GM20431 (cell line): ENCODE measurements around the gene GHRH.

Experiments
- in situ Hi-C: fragments of 300-500 bp; cut with MseI, MboI; formaldehyde crosslinking; loops from one replicate; pipeline ENCODE4 v1.15.0; 2020; ENCODE audit warnings: low sequenced_read_pairs; ENCODE audit not compliant: unreplicated experiment

The GHRH gene

GRCh38 chr20:37243937-37244571 is 17.6 kb downstream of the GHRH start:
- in situ Hi-C loops = no loop called here

DNA sequence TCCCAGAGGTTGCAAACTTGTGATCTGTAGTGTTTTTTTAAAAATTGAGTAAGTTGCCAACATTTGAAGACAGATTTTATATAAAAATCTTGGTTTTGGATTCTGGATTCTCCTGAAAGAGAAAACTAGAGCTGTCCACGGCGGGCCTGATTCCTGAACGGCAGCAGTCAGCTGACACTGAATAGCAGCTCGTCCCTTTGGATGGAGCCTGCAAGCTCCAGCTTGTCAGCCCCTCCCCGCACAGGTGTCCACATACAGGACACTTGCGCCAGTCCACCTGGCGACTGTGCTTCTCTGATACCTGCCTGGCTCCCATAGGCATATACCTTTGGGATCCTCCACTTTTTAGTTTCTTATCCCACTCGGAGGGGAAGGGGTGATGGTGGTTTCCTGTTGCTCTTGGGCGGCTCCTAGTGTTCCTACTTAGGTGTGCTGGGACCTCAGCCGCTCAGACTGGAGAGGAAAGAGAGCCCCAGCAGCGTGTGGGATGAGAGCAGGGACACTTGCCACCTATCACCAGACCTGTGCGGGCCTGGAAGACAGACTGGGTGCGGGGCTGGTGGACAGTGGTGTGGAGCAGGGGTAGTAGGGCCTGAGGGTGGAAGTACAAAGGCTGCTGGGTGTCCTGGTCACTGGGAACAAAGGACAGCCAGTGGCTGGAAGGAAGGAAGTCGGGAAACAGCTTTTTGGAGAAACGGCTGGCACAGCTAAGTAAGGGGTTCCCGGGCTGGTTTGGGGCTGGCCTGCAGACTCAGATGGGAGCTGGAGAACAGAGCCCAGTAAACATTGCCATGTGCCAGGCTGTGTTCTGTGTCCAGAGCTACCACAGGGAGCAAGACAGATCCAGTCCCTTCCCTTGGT is 18.3 kb downstream of the GHRH start:
- in situ Hi-C loops = no loop called here

- in situ Hi-C loops = no loop called here
Observed at GRCh38 chr20:37242503-37242902, 19.1 kb downstream of the GHRH start.

DNA sequence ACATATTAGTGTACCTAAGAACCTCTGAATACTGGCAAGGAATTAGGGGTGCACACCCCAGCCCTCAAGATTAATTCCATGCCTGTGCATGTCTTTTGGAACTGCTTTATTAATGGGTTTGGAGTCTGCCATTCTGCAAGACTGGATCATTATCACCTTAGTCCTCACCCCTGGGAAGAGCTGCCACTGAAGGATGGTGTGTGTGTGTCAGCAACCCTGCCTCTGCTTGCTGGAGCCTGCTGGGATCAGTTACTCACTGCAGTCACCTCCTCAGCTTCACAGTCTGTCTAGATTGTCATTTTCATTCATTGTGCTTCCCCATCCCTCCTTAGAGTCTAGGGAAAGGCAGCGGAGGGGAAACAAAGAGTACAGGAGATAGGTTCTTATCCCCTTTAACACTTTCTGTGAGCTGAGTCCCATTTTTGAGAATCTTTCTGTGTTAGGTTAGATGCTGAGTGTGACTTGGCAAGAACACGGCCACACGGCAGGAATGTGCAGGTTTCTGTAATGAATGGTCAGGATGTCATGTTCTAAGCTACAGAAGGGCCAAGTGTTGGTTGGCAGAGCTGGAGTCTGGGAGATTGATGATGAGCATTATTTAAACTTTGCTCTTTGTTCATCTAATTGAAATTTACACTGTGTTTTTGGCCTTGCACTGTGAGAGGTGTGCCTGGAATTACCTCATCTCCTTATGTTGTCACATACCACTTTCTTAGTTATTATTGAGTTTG is 21.1 kb downstream of the GHRH start:
- in situ Hi-C loops = no loop called here

DNA sequence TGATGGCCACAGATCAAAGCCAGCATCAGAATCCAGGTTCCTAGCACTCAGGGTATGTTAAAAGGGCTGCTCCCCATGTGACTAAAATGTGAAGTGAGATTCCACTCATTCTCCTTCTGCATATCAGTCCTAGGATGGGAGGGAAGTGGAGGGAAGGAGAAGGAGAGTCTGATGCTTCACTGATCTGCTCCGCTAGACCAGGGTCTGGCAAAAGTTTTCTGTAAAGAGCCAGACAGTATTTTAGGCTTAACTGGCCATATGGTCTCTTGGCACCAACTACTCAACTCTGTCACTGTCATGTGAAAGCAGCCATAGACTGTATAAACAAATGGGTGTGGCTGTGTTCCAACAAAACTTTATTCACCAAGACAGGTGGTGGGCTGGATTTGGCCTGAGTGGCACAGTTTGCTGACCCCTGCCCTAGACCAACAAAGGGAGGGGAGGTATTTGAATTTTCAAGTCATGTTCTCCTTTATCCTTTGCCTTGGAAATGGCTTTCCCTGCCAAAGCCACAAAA is 22.6 kb downstream of the GHRH start:
- in situ Hi-C loops = no loop called here

DNA sequence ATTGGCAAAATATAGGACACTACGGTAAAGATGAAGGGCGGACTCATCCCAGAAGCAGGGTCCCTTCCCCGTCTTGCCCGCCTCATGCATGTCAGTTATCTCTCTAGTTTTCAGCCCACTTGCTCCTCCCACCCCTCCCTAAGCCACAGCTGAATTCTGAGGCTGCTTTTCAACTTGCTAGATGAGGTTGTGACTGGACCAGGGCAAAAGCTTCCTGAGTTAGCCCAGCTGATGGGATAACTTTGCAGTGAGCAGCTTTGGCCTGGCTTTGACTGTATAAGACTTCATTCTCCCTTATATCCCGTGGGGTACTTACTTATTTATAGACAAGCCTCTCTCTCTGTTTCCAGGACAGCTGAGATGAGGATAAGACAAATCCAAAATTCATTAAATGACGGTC is 23.2 kb downstream of the GHRH start:
- in situ Hi-C loops = no loop called here

- in situ Hi-C loops = no loop called here
Observed at GRCh38 chr20:37237656-37238055, 24.0 kb downstream of the GHRH start.

DNA sequence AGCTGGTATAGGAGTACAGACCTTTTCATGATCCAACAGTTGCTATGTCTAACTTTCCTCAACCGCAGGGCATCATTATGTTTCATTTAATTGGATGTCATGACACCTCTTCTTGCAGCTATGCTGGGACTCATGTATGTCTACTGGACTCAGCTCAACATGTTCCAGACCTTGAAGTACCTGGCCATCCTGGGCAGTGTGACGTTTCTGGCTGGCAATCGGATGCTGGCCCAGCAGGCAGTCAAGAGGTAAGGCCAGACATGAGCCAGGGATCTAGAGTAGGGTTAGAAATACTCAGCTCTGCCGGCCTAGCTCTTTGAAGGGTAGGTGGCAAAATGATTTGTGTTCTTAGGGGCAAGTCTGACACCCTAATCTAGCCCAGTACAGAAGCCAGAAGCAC is 25.2 kb downstream of the GHRH start:
- in situ Hi-C loops = no loop called here

DNA sequence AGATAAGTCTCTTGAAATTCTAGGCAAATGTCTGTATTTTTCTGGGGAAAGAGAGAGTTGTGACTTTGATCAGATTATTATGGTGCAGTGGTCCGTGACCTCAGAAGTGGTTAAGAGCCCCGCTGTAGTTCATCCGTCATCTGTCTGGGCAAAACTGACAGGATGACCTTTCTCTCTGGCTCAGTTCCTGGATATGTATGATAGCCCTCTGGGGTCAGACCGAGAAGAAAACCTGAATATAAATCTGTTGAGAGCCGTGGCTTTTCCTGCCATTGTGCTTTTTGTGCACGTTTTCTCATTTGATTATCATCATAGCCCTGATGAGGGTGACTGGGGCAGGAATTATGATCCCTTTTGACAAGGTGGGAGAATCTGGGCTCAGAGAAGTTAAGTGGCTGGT is 26.5 kb downstream of the GHRH start:
- in situ Hi-C loops = no loop called here

DNA sequence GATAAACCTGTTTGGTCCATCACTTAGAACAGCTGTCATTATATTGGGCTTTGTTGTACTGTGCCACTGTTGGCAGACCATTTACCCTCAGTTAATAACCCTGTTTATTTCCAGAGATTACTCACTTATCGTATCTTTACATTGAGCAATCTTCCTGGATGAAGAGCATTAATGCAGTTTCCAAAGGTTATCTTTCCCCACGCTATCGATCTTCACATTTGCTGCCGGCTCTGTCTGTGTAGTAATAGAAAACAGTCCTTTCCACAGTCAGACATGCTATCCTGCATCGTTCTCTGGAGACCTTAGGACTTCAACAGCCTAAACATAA is 27.4 kb downstream of the GHRH start:
- in situ Hi-C loops = no loop called here

GRCh38 chr20:37233548-37234253 is 27.9 kb downstream of the GHRH start:
- in situ Hi-C loops = no loop called here

DNA sequence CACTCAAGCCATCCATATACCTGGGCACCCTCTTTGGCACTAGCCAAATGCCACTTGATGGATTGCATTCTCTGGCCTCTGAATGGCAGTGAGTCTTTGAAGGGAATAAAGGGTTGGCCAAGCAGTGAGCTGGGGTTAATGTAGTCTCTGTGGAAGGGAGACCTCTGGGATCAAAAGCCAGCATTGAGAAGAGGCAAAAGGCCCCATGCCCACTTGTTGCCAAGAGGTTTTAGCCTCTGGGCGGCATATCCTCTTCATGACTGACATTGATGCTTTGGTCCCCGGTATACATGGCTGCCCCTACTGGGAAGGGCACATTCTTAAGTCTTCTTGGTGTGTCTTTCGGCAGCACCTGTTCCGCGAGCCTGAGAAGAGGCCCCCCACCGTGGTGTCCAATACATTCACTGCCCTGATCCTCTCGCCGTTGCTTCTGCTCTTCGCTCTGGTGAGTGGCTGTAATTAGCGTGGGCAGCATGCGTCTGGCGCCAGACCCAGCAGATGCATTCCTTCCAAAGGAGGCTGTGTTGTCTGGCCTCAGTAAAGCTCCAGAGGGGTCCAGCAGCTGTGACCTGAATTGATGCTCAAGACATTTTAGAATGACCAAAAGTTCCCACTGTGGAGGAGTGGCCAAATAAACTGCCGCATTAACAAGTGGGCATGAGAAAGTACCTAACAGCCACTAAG is 29.5 kb downstream of the GHRH start:
- in situ Hi-C loops = no loop called here

DNA sequence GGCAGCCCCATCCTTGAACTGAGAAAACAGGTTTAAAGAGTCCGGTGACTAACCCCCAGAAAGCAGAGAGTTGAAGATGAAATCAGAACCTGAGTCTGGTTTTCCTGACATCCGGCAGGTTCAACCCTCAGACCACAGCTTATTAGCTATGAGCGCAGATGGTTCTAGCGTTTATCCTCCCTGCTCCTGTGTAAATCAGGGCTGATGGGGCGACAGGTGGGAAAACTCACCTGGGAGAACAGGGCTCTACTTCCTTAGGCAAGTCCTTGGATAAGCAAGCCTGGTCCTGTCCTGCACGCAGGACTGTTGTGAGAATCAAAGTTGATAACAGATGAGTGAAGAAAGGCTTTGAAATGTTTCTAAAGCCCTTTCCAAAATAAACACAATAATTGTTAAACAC is 31.4 kb downstream of the GHRH start:
- in situ Hi-C loops = no loop called here

DNA sequence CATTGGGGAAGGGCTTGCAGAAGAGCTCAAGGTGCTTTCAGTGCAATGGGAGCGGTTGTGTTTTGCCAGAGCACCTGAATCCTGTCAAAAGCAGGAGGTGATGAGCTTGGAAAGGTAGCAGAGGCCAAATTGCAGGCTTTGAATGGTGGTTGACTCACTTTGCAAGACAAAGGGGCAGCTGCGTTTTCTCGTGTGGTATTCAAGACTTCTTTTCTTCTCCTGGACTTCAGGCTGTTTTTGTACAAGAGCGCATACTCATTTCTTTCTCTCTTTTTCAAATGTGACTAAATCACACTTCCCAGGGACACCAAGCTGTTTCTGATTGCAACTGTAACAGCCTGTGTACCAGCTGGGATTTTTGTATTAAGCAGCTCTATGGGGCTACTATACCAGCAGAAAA is 32.3 kb downstream of the GHRH start:
- in situ Hi-C loops = no loop called here

GRCh38 chr20:37228656-37229055 is 33.0 kb downstream of the GHRH start:
- in situ Hi-C loops = no loop called here

- in situ Hi-C loops = no loop called here
Observed at GRCh38 chr20:37228082-37228481, 33.5 kb downstream of the GHRH start.

GRCh38 chr20:37226889-37227288 is 34.7 kb downstream of the GHRH start:
- in situ Hi-C loops = no loop called here

- in situ Hi-C loops = no loop called here
Observed at GRCh38 chr20:37225146-37225545, 36.5 kb downstream of the GHRH start.

DNA sequence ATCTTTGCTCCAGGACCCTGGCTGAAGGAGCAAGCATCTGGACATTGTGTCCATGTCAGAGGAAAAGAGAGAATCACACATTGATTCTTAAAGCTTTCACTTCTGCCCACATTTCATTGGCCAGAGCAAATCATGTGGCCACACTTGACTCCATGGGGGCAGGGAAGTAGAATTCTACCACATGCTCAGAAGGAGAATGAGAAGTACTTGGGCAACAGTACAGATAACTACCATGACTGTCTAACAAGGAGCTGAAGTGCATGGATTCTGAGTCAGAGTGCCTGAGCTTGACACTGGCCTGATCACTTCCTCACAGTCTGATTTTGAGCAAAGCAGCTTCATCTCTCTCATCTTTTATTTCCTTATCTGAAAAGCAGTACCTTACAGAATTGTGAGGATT is 38.6 kb downstream of the GHRH start:
- in situ Hi-C loops = no loop called here

DNA sequence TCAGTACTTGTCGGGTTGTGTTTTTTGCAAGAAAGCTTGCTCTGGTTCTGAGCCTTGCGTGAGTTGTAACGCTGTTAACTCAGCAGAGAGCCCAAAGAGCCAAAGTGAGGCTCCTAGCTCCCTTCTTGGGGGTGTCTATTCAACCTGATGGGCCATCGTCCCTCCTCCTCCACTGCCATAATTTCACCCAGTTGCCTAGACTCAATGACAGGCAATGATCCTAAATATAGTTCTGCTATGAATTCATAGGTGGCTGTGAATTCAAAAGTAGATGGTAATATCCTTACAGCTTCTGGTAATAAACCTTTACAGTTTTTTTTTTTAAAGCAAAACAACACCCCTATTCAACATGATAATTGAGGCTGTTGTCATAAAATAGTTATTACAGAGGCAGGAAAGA is 39.5 kb downstream of the GHRH start:
- in situ Hi-C loops = no loop called here
